Neural cell (in vitro differentiated cells): Measurements from ENCODE around the gene RDH16. TPM values are rescaled to one million over a fixed set of nuclear protein-coding genes. Genes with fewer than 3 reads are reported as not detected.
"Not testable (repeated sequence)": the region's sequence is repeated elsewhere in the genome, so short reads cannot be mapped to it uniquely, and the experiment has no call there.

Experiments used
- H2AFZ ChIP-seq: fragments of 200-600, 300-800 bp; sonication (generic), shearing (Covaris generic); 2 replicates; pipeline ENCODE4 v1.6.0; 2014; ENCODE audit warnings: low read depth, mild to moderate bottlenecking, antibody characterized with exemption, low read length, moderate library complexity
- H3F3A ChIP-seq: fragments of 200-600 bp; shearing (Covaris generic); 2 replicates; pipeline ENCODE4 v1.6.1; 2016; ENCODE audit warnings: mild to moderate bottlenecking, moderate library complexity, mixed read lengths, antibody characterized with exemption, low read length; ENCODE audit not compliant: insufficient read depth, poor library complexity, severe bottlenecking
- H3K27ac ChIP-seq: fragments of 200-600, 300-800 bp; sonication (generic), shearing (Covaris generic); 2 replicates; pipeline ENCODE4 v1.5.1; 2014; ENCODE audit warnings: mild to moderate bottlenecking, low read length, moderate library complexity
- H3K27me3 ChIP-seq: fragments of 300-800, 200-600 bp; sonication (generic), shearing (Covaris generic); 2 replicates; pipeline ENCODE4 v1.6.0; 2014; ENCODE audit warnings: mild to moderate bottlenecking, low read depth, low read length, moderate library complexity; ENCODE audit not compliant: insufficient read depth
- H3K36me3 ChIP-seq: fragments of 300-800, 200-600 bp; sonication (generic), shearing (Covaris generic); 2 replicates; pipeline ENCODE4 v1.5.1; 2014; ENCODE audit warnings: mild to moderate bottlenecking, antibody characterized with exemption, low read length, moderate library complexity; ENCODE audit not compliant: insufficient read depth
- H3K4me2 ChIP-seq: fragments of 300-800, 200-600 bp; sonication (generic), shearing (Covaris generic); 2 replicates; pipeline ENCODE4 v1.6.0; 2014; ENCODE audit warnings: mild to moderate bottlenecking, low read length
- H3K4me3 ChIP-seq: fragments of 300-800, 200-600 bp; sonication (generic), shearing (Covaris generic); 2 replicates; pipeline ENCODE4 v1.5.1; 2014; ENCODE audit warnings: mild to moderate bottlenecking, low read length, moderate library complexity
- H3K79me2 ChIP-seq: fragments of 200-600 bp; shearing (Covaris generic); replicated peaks from 2 replicates; pipeline ENCODE4 v1.6.0; 2014; ENCODE audit warnings: mild to moderate bottlenecking, low read length, moderate library complexity; ENCODE audit not compliant: insufficient read depth
- H3K9ac ChIP-seq: fragments of 300-800, 200-600 bp; sonication (generic), shearing (Covaris generic); 2 replicates; pipeline ENCODE4 v1.6.1; 2016; ENCODE audit warnings: mild to moderate bottlenecking, low read length, mixed read lengths
- H3K9me2 ChIP-seq: fragments of 200-600 bp; shearing (Covaris generic); 2 replicates; pipeline ENCODE4 v1.6.1; 2016; ENCODE audit warnings: mild to moderate bottlenecking, low read length, mixed read lengths; ENCODE audit not compliant: insufficient read depth
- H3K9me3 ChIP-seq: fragments of 200-600, 300-800 bp; sonication (generic), shearing (Covaris generic); 2 replicates; pipeline ENCODE4 v1.6.1; 2016; ENCODE audit warnings: mild to moderate bottlenecking, mixed run types, low read length, moderate library complexity, mixed read lengths
- H4K20me1 ChIP-seq: fragments of 200-600 bp; shearing (Covaris generic); 2 replicates; pipeline ENCODE4 v1.6.1; 2016; ENCODE audit warnings: mild to moderate bottlenecking, mixed run types; ENCODE audit not compliant: insufficient read depth
- CTCF ChIP-seq: fragments of 450-650 bp; IDR thresholded peaks from 2 replicates; pipeline ENCODE4 v1.5.1; 2014; ENCODE audit warnings: antibody characterized with exemption, mild to moderate bottlenecking, moderate library complexity; ENCODE audit not compliant: poor library complexity, severe bottlenecking
- EP300 ChIP-seq: fragments of 450-650 bp; conservative IDR thresholded peaks from 2 replicates; pipeline ENCODE4 v1.6.1; 2014; ENCODE audit warnings: antibody characterized with exemption, mild to moderate bottlenecking, moderate library complexity; ENCODE audit not compliant: poor library complexity, severe bottlenecking
- EZH2 ChIP-seq: fragments of 200-600, 300-800 bp; shearing (Covaris generic), sonication (generic); IDR thresholded peaks from 2 replicates; pipeline ENCODE4 v1.6.1; 2014; ENCODE audit warnings: antibody characterized with exemption, low read length, borderline replicate concordance, mild to moderate bottlenecking; ENCODE audit not compliant: insufficient read depth, poor library complexity, severe bottlenecking
- MXI1 ChIP-seq: fragments of 450-650 bp; conservative IDR thresholded peaks from 2 replicates; pipeline ENCODE4 v1.6.1; 2014; ENCODE audit warnings: antibody characterized with exemption, mild to moderate bottlenecking; ENCODE audit not compliant: poor library complexity, severe bottlenecking
- POLR2AphosphoS5 ChIP-seq: IDR thresholded peaks from 2 replicates; pipeline ENCODE4 v1.6.1; 2012
- RAD21 ChIP-seq: fragments of 450-650 bp; conservative IDR thresholded peaks from 2 replicates; pipeline ENCODE4 v1.6.1; 2014; ENCODE audit warnings: antibody characterized with exemption, mild to moderate bottlenecking, moderate library complexity
- REST ChIP-seq: IDR thresholded peaks from 2 replicates; pipeline ENCODE4 v1.6.1; 2012; ENCODE audit warnings: borderline replicate concordance
- SMC3 ChIP-seq: fragments of 450-650 bp; conservative IDR thresholded peaks from 2 replicates; pipeline ENCODE4 v1.6.1; 2014; ENCODE audit warnings: antibody characterized with exemption, mild to moderate bottlenecking, moderate library complexity; ENCODE audit not compliant: poor library complexity
- TAF1 ChIP-seq: IDR thresholded peaks from 2 replicates; pipeline ENCODE4 v1.6.1; 2012; ENCODE audit warnings: low read depth
- polyA plus RNA-seq: library from polyadenylated mRNA; depleted of rRNA; stranded (reverse); fragments of >200 nt; gene quantifications from 2 replicates; pipeline ENCODE4 v1.2.3, GENCODE V29; 2014

Gene RDH16
- polyA plus RNA-seq, 1 donor from 2014 or later, result 1.0 TPM

- Histone ChIP-seq H4K20me1 (no peaks in the 10 kb centered on the region), H3K9ac (no peak overlapping the region), H3K27ac (no peak overlapping the region), H3F3A (no peaks in the 10 kb centered on the region), H3K27me3 (no peaks in the 10 kb centered on the region), H3K4me3 (no peak overlapping the region), H3K9me3 (no peaks in the 10 kb centered on the region), H3K9me2 (no peaks in the 10 kb centered on the region), H3K36me3 (no peaks in the 10 kb centered on the region), H2AFZ (no peak overlapping the region), H3K4me2 (no peak overlapping the region), H3K79me2 (no peaks in the 10 kb centered on the region)
- TF ChIP-seq EP300, result no peak
- no peak for TF ChIP-seq REST
- no peak for TF ChIP-seq SMC3
- no peak for TF ChIP-seq RAD21
- no peak for TF ChIP-seq POLR2AphosphoS5
- TF ChIP-seq EZH2, result no peak
- TF ChIP-seq MXI1, result no peak
- TF ChIP-seq CTCF, result no peak
- TF ChIP-seq TAF1, result no peak
Observed at GRCh38 chr12:56922031-56922430, 35.4 kb downstream of the RDH16 start.

GRCh38 chr12:56921346-56921745 lies 36.1 kb downstream of the RDH16 start:
- Histone ChIP-seq H2AFZ (no peak overlapping the region), H3K27ac (no peak overlapping the region), H3K9me2 (no peaks in the 10 kb centered on the region), H3K4me3 (no peak overlapping the region), H3K9ac (no peak overlapping the region), H3K4me2 (no peak overlapping the region), H3K79me2 (no peaks in the 10 kb centered on the region), H3F3A (no peaks in the 10 kb centered on the region), H4K20me1 (no peaks in the 10 kb centered on the region), H3K9me3 (no peaks in the 10 kb centered on the region), H3K27me3 (no peaks in the 10 kb centered on the region), H3K36me3 (no peaks in the 10 kb centered on the region)
- TF ChIP-seq EZH2, result no peak
- TF ChIP-seq CTCF, result no peak
- TF ChIP-seq POLR2AphosphoS5, result no peak
- TF ChIP-seq REST, result no peak
- no peak for TF ChIP-seq TAF1
- no peak for TF ChIP-seq SMC3

- not testable (repeated sequence) for H3F3A ChIP-seq, H3K9me2 ChIP-seq, H3K36me3 ChIP-seq, H3K4me3 ChIP-seq, H3K4me2 ChIP-seq, H3K79me2 ChIP-seq, H4K20me1 ChIP-seq, H3K27ac ChIP-seq, H3K27me3 ChIP-seq, H3K9ac ChIP-seq, H2AFZ ChIP-seq, H3K9me3 ChIP-seq
Observed at GRCh38 chr12:56918139-56918538, 39.3 kb downstream of the RDH16 start.
